ENCODE results near the gene ABCC8. TPM values are rescaled to one million over a fixed set of nuclear protein-coding genes. Genes with fewer than 3 reads are reported as not detected.

The ABCC8 gene
- total RNA-seq, 1 experiment from 2014 or later, result 7.3 TPM

DNA sequence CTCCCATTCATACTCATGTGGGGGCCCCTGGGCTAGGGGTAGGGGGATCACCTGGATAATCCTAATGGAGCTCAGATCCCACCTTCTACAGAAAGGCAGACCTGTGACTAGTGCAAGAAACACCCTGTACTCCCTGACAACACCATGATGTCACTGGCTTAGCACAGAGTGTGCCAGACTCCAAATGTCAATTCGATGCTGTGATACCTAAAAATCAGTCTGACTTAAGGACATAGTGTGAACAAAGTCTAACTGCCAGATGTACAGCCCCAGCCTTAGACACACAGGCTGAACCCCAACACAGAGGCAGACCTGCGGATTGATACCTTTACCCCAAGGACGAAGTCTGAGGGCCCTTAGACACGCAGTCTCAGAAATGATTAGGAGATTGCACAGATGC lies 8.5 kb downstream of the ABCC8 start:
- ChIA-PET POLR2A (no interaction called here), CTCF (interaction anchor here (0.9 to 1.3 kb wide), 4 partner anchors 36 to 82 kb away, joined by 3 to 5 read pairs (median 3); no protein-coding TSS in a partner anchor)
- ATAC-seq (no peak), DNase-seq (ENCODE audit: low spot score) (no peak)
- TF ChIP-seq, protein P1, sequence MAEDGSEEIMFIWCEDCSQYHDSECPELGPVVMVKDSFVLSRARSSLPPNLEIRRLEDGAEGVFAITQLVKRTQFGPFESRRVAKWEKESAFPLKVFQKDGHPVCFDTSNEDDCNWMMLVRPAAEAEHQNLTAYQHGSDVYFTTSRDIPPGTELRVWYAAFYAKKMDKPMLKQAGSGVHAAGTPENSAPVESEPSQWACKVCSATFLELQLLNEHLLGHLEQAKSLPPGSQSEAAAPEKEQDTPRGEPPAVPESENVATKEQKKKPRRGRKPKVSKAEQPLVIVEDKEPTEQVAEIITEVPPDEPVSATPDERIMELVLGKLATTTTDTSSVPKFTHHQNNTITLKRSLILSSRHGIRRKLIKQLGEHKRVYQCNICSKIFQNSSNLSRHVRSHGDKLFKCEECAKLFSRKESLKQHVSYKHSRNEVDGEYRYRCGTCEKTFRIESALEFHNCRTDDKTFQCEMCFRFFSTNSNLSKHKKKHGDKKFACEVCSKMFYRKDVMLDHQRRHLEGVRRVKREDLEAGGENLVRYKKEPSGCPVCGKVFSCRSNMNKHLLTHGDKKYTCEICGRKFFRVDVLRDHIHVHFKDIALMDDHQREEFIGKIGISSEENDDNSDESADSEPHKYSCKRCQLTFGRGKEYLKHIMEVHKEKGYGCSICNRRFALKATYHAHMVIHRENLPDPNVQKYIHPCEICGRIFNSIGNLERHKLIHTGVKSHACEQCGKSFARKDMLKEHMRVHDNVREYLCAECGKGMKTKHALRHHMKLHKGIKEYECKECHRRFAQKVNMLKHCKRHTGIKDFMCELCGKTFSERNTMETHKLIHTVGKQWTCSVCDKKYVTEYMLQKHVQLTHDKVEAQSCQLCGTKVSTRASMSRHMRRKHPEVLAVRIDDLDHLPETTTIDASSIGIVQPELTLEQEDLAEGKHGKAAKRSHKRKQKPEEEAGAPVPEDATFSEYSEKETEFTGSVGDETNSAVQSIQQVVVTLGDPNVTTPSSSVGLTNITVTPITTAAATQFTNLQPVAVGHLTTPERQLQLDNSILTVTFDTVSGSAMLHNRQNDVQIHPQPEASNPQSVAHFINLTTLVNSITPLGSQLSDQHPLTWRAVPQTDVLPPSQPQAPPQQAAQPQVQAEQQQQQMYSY (CRISPR knock-in tag; IDR thresholded peaks at IDR 0.05), result no peak
- TF ChIP-seq NR3C1 (CRISPR knock-in tag; conservative IDR thresholded peaks at IDR 0.05; ENCODE audit: low read depth) (no peak), GTF2I (CRISPR knock-in tag; conservative IDR thresholded peaks at IDR 0.05) (no peak), ZNF219 (CRISPR knock-in tag; IDR thresholded peaks at IDR 0.05; ENCODE audit: borderline replicate concordance) (no peak), SP1 (CRISPR knock-in tag; conservative IDR thresholded peaks at IDR 0.05) (no peak), MYBL2 (CRISPR knock-in tag; IDR thresholded peaks at IDR 0.05) (no peak), TP53 (CRISPR knock-in tag; IDR thresholded peaks at IDR 0.05) (no peak), OVOL2 (CRISPR knock-in tag; IDR thresholded peaks at IDR 0.05; ENCODE audit: borderline replicate concordance) (no peak), ZNF423 (CRISPR knock-in tag; IDR thresholded peaks at IDR 0.05) (no peak), NR1H2 (CRISPR knock-in tag; IDR thresholded peaks at IDR 0.05) (no peak), CREB1 (CRISPR knock-in tag; IDR thresholded peaks at IDR 0.05) (no peak), NR2C2 (CRISPR knock-in tag; IDR thresholded peaks at IDR 0.05) (no peak)
- TF ChIP-seq, protein P2, sequence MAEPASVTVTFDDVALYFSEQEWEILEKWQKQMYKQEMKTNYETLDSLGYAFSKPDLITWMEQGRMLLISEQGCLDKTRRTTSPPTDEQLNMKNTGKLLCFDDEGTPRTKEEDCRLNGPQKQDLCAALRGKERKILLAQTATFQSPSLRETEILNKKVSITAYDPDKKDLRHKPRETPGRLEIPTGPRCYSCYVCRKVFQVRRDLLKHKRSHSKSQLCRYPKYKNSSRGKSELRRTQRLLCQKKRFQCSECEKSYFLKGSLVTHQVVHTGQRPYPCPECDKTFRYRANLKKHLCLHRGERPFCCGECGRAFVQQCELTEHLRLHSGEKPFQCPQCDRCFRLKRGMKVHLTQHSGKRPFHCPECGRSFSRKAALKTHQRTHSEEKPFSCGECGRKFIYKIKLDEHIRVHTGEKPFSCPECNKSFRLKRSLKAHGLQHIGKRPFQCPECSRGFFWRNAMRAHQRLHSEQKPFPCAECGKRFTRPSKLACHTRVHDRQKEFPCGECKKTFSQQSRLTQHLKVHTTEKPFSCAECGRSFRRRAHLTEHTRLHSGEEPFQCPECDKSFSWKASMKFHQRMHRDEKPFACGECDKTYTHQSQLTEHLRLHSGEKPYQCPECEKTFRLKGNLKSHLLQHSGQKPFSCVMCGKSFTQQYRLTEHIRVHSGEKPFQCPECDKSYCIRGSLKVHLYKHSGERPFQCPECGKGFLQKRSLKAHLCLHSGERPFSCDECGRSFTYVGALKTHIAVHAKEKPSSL (CRISPR knock-in tag; conservative IDR thresholded peaks at IDR 0.05), result no peak
- TF ChIP-seq, protein P3, sequence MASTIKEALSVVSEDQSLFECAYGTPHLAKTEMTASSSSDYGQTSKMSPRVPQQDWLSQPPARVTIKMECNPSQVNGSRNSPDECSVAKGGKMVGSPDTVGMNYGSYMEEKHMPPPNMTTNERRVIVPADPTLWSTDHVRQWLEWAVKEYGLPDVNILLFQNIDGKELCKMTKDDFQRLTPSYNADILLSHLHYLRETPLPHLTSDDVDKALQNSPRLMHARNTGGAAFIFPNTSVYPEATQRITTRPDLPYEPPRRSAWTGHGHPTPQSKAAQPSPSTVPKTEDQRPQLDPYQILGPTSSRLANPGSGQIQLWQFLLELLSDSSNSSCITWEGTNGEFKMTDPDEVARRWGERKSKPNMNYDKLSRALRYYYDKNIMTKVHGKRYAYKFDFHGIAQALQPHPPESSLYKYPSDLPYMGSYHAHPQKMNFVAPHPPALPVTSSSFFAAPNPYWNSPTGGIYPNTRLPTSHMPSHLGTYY (CRISPR knock-in tag; IDR thresholded peaks at IDR 0.05), result no peak
- TF ChIP-seq, protein P4, sequence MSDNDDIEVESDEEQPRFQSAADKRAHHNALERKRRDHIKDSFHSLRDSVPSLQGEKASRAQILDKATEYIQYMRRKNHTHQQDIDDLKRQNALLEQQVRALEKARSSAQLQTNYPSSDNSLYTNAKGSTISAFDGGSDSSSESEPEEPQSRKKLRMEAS (CRISPR knock-in tag; IDR thresholded peaks at IDR 0.05), result no peak
- TF ChIP-seq, protein P5, sequence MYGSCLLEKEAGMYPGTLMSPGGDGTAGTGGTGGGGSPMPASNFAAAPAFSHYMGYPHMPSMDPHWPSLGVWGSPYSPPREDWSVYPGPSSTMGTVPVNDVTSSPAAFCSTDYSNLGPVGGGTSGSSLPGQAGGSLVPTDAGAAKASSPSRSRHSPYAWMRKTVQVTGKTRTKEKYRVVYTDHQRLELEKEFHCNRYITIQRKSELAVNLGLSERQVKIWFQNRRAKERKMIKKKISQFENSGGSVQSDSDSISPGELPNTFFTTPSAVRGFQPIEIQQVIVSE (CRISPR knock-in tag; IDR thresholded peaks at IDR 0.05; ENCODE audit: borderline replicate concordance), result no peak
- TF ChIP-seq, protein P6, sequence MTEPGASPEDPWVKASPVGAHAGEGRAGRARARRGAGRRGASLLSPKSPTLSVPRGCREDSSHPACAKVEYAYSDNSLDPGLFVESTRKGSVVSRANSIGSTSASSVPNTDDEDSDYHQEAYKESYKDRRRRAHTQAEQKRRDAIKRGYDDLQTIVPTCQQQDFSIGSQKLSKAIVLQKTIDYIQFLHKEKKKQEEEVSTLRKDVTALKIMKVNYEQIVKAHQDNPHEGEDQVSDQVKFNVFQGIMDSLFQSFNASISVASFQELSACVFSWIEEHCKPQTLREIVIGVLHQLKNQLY (CRISPR knock-in tag; IDR thresholded peaks at IDR 0.05), result no peak
- TF ChIP-seq, protein P7, sequence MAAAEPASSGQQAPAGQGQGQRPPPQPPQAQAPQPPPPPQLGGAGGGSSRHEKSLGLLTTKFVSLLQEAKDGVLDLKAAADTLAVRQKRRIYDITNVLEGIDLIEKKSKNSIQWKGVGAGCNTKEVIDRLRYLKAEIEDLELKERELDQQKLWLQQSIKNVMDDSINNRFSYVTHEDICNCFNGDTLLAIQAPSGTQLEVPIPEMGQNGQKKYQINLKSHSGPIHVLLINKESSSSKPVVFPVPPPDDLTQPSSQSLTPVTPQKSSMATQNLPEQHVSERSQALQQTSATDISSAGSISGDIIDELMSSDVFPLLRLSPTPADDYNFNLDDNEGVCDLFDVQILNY (CRISPR knock-in tag; IDR thresholded peaks at IDR 0.05), result no peak
- TF ChIP-seq, protein P8, sequence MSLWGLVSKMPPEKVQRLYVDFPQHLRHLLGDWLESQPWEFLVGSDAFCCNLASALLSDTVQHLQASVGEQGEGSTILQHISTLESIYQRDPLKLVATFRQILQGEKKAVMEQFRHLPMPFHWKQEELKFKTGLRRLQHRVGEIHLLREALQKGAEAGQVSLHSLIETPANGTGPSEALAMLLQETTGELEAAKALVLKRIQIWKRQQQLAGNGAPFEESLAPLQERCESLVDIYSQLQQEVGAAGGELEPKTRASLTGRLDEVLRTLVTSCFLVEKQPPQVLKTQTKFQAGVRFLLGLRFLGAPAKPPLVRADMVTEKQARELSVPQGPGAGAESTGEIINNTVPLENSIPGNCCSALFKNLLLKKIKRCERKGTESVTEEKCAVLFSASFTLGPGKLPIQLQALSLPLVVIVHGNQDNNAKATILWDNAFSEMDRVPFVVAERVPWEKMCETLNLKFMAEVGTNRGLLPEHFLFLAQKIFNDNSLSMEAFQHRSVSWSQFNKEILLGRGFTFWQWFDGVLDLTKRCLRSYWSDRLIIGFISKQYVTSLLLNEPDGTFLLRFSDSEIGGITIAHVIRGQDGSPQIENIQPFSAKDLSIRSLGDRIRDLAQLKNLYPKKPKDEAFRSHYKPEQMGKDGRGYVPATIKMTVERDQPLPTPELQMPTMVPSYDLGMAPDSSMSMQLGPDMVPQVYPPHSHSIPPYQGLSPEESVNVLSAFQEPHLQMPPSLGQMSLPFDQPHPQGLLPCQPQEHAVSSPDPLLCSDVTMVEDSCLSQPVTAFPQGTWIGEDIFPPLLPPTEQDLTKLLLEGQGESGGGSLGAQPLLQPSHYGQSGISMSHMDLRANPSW (CRISPR knock-in tag; conservative IDR thresholded peaks at IDR 0.05; ENCODE audit: low read depth), result no peak
- TF ChIP-seq, protein P9, sequence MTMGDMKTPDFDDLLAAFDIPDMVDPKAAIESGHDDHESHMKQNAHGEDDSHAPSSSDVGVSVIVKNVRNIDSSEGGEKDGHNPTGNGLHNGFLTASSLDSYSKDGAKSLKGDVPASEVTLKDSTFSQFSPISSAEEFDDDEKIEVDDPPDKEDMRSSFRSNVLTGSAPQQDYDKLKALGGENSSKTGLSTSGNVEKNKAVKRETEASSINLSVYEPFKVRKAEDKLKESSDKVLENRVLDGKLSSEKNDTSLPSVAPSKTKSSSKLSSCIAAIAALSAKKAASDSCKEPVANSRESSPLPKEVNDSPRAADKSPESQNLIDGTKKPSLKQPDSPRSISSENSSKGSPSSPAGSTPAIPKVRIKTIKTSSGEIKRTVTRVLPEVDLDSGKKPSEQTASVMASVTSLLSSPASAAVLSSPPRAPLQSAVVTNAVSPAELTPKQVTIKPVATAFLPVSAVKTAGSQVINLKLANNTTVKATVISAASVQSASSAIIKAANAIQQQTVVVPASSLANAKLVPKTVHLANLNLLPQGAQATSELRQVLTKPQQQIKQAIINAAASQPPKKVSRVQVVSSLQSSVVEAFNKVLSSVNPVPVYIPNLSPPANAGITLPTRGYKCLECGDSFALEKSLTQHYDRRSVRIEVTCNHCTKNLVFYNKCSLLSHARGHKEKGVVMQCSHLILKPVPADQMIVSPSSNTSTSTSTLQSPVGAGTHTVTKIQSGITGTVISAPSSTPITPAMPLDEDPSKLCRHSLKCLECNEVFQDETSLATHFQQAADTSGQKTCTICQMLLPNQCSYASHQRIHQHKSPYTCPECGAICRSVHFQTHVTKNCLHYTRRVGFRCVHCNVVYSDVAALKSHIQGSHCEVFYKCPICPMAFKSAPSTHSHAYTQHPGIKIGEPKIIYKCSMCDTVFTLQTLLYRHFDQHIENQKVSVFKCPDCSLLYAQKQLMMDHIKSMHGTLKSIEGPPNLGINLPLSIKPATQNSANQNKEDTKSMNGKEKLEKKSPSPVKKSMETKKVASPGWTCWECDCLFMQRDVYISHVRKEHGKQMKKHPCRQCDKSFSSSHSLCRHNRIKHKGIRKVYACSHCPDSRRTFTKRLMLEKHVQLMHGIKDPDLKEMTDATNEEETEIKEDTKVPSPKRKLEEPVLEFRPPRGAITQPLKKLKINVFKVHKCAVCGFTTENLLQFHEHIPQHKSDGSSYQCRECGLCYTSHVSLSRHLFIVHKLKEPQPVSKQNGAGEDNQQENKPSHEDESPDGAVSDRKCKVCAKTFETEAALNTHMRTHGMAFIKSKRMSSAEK (CRISPR knock-in tag; IDR thresholded peaks at IDR 0.05; ENCODE audit: borderline replicate concordance), result no peak
- Mint-ChIP-seq H3K9me3 (no peaks in the 10 kb centered on the region), H3K27ac (no peak overlapping the region), H3K4me3 (no peak overlapping the region), H3K27me3 (ENCODE audit: low read depth) (no peaks in the 10 kb centered on the region; the same call in 1 of the 2 replicates), H3K4me1 (peaks cover 3% of the 10 kb centered on the region), H3K36me3 (no peaks in the 10 kb centered on the region)

Data from WTC11 (cell line).